ENCODE data around the gene ST8SIA3. TPM values are rescaled to one million over a fixed set of nuclear protein-coding genes. Genes with fewer than 3 reads are reported as not detected.

Gene ST8SIA3
- total RNA-seq, 2 experiments from 2014 or later, result not detected

DNA sequence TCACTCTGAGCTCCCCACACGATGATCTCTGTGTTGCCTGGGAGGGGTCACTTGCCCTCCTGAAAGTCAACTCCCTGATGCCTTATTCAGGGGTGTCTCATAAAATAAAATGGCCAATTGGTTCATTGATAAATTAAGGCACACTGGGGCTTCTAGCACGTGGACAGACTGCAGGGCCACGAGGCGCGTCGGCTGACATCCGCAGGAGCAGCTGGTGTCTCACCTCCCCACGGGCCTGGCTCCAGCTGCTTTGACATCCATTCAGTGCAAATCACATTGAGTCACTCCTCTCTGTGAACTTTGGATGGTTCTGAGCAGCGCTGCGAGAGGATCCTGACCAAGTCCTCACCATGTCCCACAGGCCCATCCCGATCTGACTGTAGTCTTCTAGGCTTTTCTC is 4.6 kb upstream of the ST8SIA3 start:
- TF ChIP-seq, protein P1, sequence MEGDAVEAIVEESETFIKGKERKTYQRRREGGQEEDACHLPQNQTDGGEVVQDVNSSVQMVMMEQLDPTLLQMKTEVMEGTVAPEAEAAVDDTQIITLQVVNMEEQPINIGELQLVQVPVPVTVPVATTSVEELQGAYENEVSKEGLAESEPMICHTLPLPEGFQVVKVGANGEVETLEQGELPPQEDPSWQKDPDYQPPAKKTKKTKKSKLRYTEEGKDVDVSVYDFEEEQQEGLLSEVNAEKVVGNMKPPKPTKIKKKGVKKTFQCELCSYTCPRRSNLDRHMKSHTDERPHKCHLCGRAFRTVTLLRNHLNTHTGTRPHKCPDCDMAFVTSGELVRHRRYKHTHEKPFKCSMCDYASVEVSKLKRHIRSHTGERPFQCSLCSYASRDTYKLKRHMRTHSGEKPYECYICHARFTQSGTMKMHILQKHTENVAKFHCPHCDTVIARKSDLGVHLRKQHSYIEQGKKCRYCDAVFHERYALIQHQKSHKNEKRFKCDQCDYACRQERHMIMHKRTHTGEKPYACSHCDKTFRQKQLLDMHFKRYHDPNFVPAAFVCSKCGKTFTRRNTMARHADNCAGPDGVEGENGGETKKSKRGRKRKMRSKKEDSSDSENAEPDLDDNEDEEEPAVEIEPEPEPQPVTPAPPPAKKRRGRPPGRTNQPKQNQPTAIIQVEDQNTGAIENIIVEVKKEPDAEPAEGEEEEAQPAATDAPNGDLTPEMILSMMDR (IDR thresholded peaks at IDR 0.05), result no peak
- DNase-seq (no peak), ATAC-seq (no peak)
- Mint-ChIP-seq H3K36me3 (ENCODE audit: low read depth) (no peaks in the 10 kb centered on the region), H3K4me3 (no peak overlapping the region), H3K27ac (no peak overlapping the region), H3K9me3 (no peaks in the 10 kb centered on the region), H3K27me3 (peaks cover 42% of the 10 kb centered on the region), H3K4me1 (ENCODE audit: low read depth) (no peaks in the 10 kb centered on the region)
- POLR2A ChIA-PET, result no interaction called here
- intact Hi-C loops (cut with micrococcal nuclease), result no loop called here
- CTCF ChIA-PET, result no interaction called here

- peaks cover 4% of the 10 kb centered on the region for H3K36me3 Mint-ChIP-seq (ENCODE audit: low read depth)
- peaks cover 56% of the 10 kb centered on the region for H3K27me3 Mint-ChIP-seq
- TF ChIP-seq, protein P1 (IDR thresholded peaks at IDR 0.05), result no peak
- no peak for DNase-seq
- H3K4me3 Mint-ChIP-seq, result no peak overlapping the region
- ATAC-seq, result no peak
- no peaks in the 10 kb centered on the region for H3K4me1 Mint-ChIP-seq (ENCODE audit: low read depth)
- intact Hi-C loops (cut with micrococcal nuclease), result loop anchor here (5.0 kb wide), 1 partner anchor 90 kb away; no protein-coding TSS in a partner anchor
- POLR2A ChIA-PET, result no interaction called here
- CTCF ChIA-PET, result no interaction called here
- no peak overlapping the region for H3K27ac Mint-ChIP-seq
- H3K9me3 Mint-ChIP-seq, result peaks cover 5% of the 10 kb centered on the region
Measured at GRCh38 chr18:57352761-57353136, 392 bp downstream of the ST8SIA3 start.

GRCh38 chr18:57353137-57353939 is 981 bp downstream of the ST8SIA3 start:
- ATAC-seq, result no peak
- peaks cover 52% of the 10 kb centered on the region for H3K27me3 Mint-ChIP-seq
- H3K36me3 Mint-ChIP-seq (ENCODE audit: low read depth), result peaks cover 4% of the 10 kb centered on the region
- POLR2A ChIA-PET, result no interaction called here
- H3K27ac Mint-ChIP-seq, result no peak overlapping the region
- intact Hi-C loops (cut with micrococcal nuclease), result loop anchor here (5.0 kb wide), 1 partner anchor 89 kb away; no protein-coding TSS in a partner anchor
- no peaks in the 10 kb centered on the region for H3K4me1 Mint-ChIP-seq (ENCODE audit: low read depth)
- CTCF ChIA-PET, result no interaction called here
- TF ChIP-seq, protein P1 (IDR thresholded peaks at IDR 0.05), result no peak
- H3K4me3 Mint-ChIP-seq, result no peak overlapping the region
- DNase-seq, result no peak
- peaks cover 5% of the 10 kb centered on the region for H3K9me3 Mint-ChIP-seq

DNA sequence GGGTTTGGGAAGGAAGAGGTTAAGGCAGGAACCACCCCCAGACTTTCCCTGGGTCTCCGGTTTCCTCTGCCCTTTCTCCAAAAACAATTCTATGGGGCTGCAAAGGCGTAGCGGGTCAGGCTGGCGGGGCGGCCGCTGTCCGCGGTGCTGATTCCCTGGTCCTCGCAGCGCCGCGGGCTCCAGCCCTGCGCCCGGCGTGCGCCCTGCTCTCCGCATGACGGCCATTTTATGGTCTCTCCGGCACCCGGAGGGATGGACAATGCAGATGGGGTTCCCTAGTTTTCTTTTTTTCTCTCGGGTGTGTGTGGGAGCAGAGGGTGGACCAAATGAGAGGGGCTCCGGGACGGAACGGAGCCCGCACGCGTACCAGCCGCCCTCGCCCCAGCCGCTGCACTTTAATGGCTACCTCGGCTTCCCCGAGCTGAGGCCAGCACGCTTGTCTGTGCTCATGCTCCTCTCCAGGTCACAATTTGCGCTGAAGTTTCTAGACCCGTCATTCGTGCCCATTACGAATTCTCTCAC is 1.6 kb downstream of the ST8SIA3 start:
- Mint-ChIP-seq H3K27me3 (peaks cover 53% of the 10 kb centered on the region), H3K9me3 (peaks cover 5% of the 10 kb centered on the region), H3K36me3 (ENCODE audit: low read depth) (peaks cover 4% of the 10 kb centered on the region)

GRCh38 chr18:57359433-57359832 is 7.1 kb downstream of the ST8SIA3 start:
- no peak for ATAC-seq
- H3K36me3 Mint-ChIP-seq (ENCODE audit: low read depth), result no peaks in the 10 kb centered on the region
- ChIA-PET CTCF (no interaction called here), POLR2A (no interaction called here)
- intact Hi-C loops (cut with micrococcal nuclease), result no loop called here
- H3K27ac Mint-ChIP-seq, result no peak overlapping the region
- peaks cover 20% of the 10 kb centered on the region for H3K27me3 Mint-ChIP-seq
- peaks cover 2% of the 10 kb centered on the region for H3K9me3 Mint-ChIP-seq
- TF ChIP-seq, protein P1 (IDR thresholded peaks at IDR 0.05), result no peak
- no peak for DNase-seq
- no peaks in the 10 kb centered on the region for H3K4me1 Mint-ChIP-seq (ENCODE audit: low read depth)
- no peak overlapping the region for H3K4me3 Mint-ChIP-seq

More for the DNA sequence above, 1.6 kb downstream of the ST8SIA3 start:
- intact Hi-C loops (cut with micrococcal nuclease), result loop anchor here (5.0 kb wide), 1 partner anchor 88 kb away; no protein-coding TSS in a partner anchor
- ChIA-PET CTCF (no interaction called here), POLR2A (no interaction called here)
- H3K27ac Mint-ChIP-seq, result no peak overlapping the region
- peak; percentile 37 for DNase-seq
- no peak overlapping the region for H3K4me3 Mint-ChIP-seq
- no peaks in the 10 kb centered on the region for H3K4me1 Mint-ChIP-seq (ENCODE audit: low read depth)
- TF ChIP-seq, protein P1 (IDR thresholded peaks at IDR 0.05), result no peak
- ATAC-seq, result no peak
